ENCODE data around the gene COPE.

The COPE gene

DNA sequence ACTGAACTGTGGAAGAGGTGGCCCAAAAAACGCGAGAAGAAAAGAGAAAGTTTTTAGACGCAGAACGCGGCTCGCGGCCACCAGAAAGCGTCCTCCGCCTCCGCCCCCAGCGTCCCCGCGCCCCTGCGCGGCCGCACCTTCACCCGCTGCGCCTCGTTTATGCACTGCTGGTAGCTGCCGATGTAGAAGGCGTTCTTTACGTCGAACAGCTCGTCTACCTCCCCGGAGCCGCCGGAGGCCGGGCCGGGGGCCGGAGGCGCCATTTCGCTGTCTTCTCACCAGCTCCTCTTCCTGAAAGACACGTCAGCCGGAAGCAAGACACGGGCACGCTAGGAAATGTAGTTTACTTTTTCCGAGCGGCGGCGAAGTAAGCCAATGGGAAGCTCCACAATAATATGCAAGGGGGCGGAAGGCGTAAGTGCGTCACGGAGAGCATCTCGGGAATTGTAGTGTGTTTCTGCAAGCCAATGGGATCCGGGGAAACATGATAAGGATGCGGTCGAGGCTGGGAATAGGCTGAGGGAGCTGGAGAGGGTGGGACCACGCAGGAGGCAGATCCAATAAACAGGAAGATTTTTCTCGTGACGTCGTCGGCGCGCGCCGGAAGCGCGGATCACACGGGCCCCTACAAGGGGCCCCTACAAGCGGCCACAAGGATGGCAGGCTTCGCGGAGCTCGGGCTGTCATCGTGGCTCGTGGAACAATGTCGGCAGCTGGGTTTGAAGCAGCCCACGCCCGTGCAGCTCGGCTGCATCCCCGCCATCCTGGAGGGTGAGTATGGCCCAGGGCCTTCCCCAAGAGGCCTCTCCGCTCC is at the start of gene COPE, which contains the start of gene DDX49:
Gene COPE, minus strand, starts transcription at position 302 of the 814 bp plus-strand sequence. Its CDS starts 39 bp downstream, at position 263.
Gene DDX49, plus strand, starts transcription at position 630 of the 814 bp plus-strand sequence. Its CDS starts 27 bp downstream, at position 657.
- DNase-seq (ENCODE audit: extremely low read depth, low read depth) = peak; percentile 100
- H3K4me3 ChIP-seq (replicated peaks; ENCODE audit: low read depth, low read length) = peak within 1 kb of the TSS; percentile 97
- TF ChIP-seq CTCF (IDR thresholded peaks at IDR 0.05; ENCODE audit: low read depth, low read length, missing control alignments) = no peak

DNA sequence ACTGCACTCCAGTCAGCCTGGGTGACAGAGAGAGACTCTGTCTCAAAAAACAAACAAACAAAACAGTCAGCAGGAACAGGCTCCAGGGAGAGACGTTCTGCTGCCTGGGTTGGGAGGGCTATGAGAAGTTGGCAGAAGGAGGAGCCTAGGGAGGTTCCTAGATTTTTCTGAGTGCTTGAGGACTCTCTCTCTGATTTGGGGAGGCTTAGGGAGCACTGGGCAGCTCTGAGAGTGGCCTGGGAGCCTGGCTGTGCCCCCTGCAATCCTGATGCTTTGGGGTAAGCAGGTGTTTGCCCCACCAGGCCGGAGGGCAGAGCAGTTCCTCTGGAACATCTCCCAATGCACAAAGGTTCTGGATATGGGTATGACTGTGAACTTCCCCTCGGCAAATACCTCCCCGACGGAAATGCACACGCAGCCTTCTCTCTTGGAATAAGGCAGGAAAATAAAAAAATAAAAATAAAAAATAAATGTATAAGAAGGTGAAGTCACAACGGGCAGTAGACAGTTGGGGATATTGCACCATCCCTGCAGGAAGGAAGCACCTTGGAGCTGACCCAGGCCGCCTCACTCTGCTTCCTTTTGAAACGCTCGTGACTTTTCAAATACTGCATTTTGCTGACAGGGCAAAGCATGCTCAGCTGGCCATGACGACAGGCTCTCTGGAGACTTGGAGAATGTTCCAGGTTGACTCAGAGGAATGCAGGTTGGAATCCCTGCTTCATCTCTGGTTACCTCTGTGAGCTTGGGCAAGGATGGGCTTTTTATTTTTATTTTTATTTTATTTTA is 48.4 kb upstream of the COPE start:
- no peak for TF ChIP-seq CTCF (IDR thresholded peaks at IDR 0.05; ENCODE audit: low read depth, low read length, missing control alignments)
- no peak for DNase-seq (ENCODE audit: extremely low read depth, low read depth)
- H3K4me3 ChIP-seq (replicated peaks; ENCODE audit: low read depth, low read length) = no peak overlapping the region

DNA sequence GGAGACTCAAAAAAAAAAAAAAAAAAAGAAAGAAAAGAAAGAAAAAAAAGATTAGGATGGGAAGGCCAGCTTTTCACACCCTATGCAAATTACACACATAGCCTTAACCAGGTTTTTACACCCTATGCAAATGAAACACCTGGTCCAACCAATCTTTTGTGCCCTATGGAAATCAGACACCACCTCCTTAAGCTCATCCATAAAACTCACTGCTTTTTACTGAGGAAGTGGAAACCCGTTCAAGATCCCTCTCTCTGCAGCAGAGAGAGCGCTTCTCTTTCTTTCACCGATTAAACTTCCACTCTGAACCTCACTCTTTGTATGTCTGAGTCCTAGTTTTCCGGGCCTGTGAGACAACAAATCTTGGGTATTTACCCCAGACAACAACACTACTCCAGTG is 47.1 kb upstream of the COPE start:
- H3K4me3 ChIP-seq (replicated peaks; ENCODE audit: low read depth, low read length) = no peak overlapping the region
- no peak for TF ChIP-seq CTCF (IDR thresholded peaks at IDR 0.05; ENCODE audit: low read depth, low read length, missing control alignments)
- no peak for DNase-seq (ENCODE audit: extremely low read depth, low read depth)

- no peak for DNase-seq (ENCODE audit: extremely low read depth, low read depth)
- no peak overlapping the region for H3K4me3 ChIP-seq (replicated peaks; ENCODE audit: low read depth, low read length)
- no peak for TF ChIP-seq CTCF (IDR thresholded peaks at IDR 0.05; ENCODE audit: low read depth, low read length, missing control alignments)
Measured at GRCh38 chr19:18964121-18964520, 44.9 kb upstream of the COPE start.

- no peak for TF ChIP-seq CTCF (IDR thresholded peaks at IDR 0.05; ENCODE audit: low read depth, low read length, missing control alignments)
- no peak for DNase-seq (ENCODE audit: extremely low read depth, low read depth)
- H3K4me3 ChIP-seq (replicated peaks; ENCODE audit: low read depth, low read length) = no peak overlapping the region
Measured at GRCh38 chr19:18961767-18962620, 42.8 kb upstream of the COPE start.

GRCh38 chr19:18960370-18960769 is 41.2 kb upstream of the COPE start:
- DNase-seq (ENCODE audit: extremely low read depth, low read depth) = no peak
- H3K4me3 ChIP-seq (replicated peaks; ENCODE audit: low read depth, low read length) = no peak overlapping the region
- TF ChIP-seq CTCF (IDR thresholded peaks at IDR 0.05; ENCODE audit: low read depth, low read length, missing control alignments) = no peak

Data from HFF-Myc (cell line).